Measurements from ENCODE around the gene EVPLL.
"Not testable (repeated sequence)": the region's sequence is repeated elsewhere in the genome, so short reads cannot be mapped to it uniquely, and the experiment has no call there.

EVPLL gene

DNA sequence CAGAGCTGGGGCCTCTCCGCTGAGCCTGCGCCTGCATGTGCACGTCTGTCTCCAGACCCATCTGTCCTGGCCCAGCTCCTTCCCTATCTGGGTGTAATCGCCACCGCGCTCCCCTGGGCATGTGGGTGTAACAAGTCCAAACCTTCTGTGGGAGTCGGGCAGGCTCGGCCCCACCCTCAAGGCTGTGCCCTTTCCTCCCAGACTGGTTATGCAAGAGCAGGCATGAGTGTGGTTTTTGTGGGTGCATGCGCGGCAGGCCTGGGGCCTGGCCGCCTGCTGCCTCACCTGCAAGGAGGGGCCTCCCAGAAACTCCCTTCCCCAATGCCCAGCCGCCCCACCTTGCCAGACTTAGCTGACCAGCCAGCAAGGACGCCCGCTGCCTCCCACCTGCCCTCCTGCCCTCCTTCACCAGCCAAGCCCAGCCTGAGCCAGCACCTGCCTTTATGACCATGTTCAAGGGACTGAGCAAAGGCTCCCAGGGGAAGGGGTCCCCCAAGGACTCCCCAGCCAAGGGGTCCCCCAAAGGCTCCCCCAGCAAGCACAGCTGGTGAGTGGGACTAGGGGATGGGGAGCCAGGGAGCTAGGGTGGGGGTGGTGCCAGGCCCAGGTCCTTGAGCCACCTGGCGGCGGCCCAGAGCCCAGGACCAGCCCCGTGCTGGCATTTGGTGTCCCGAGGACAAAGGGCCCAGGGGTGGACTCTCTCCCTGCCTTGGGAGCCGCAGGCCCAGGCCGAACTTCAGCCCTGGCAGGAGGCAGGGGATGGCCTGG, at the start of gene EVPLL:
TSS of gene EVPLL (plus strand) at position 342 of the 768 bp plus-strand sequence. CDS start 3,160 bp downstream, outside the sequence.
- TF ChIP-seq, protein P1, sequence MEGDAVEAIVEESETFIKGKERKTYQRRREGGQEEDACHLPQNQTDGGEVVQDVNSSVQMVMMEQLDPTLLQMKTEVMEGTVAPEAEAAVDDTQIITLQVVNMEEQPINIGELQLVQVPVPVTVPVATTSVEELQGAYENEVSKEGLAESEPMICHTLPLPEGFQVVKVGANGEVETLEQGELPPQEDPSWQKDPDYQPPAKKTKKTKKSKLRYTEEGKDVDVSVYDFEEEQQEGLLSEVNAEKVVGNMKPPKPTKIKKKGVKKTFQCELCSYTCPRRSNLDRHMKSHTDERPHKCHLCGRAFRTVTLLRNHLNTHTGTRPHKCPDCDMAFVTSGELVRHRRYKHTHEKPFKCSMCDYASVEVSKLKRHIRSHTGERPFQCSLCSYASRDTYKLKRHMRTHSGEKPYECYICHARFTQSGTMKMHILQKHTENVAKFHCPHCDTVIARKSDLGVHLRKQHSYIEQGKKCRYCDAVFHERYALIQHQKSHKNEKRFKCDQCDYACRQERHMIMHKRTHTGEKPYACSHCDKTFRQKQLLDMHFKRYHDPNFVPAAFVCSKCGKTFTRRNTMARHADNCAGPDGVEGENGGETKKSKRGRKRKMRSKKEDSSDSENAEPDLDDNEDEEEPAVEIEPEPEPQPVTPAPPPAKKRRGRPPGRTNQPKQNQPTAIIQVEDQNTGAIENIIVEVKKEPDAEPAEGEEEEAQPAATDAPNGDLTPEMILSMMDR (IDR thresholded peaks at IDR 0.05; ENCODE audit: insufficient read depth, low read depth, low read length, missing control alignments), result no peak
- DNase-seq (ENCODE audit: low read depth), result no peak

DNA sequence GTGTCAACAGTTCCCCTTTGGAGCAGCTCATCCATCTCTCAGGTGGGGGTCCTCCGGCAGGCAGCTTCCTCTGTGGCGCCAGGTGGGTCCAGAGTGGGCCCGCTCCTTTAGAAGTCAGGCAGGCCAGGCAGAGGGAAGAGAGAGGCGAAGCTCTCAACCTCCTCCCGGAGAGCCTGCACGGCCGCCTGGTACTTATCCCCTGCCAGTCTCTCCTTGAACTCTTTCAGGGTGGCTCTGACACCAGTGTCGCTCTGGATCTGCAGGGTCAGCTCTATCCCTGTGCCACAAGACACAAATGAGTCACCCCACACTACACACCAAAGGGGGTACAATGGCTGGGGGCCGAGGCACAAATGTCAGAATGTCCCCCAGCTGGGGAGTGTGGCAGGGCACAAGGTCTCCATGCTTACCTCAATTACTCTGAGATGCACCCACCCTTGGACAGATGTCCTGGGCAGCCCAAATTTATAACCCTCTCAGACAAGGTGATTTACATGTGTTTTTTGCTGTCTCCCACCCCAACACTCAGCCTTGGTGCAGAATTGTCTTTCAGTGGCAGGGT, 48.9 kb upstream of the EVPLL start:
- no peak for DNase-seq (ENCODE audit: low read depth)
- no peak overlapping the region for H3K4me3 ChIP-seq (ENCODE audit: low read depth, low read length)
- TF ChIP-seq, protein P1 (IDR thresholded peaks at IDR 0.05; ENCODE audit: insufficient read depth, low read depth, low read length, missing control alignments), result no peak

More for the DNA sequence above, at the start of gene EVPLL:
- no peak within 1 kb of the TSS for H3K4me3 ChIP-seq (ENCODE audit: low read depth, low read length)

DNA sequence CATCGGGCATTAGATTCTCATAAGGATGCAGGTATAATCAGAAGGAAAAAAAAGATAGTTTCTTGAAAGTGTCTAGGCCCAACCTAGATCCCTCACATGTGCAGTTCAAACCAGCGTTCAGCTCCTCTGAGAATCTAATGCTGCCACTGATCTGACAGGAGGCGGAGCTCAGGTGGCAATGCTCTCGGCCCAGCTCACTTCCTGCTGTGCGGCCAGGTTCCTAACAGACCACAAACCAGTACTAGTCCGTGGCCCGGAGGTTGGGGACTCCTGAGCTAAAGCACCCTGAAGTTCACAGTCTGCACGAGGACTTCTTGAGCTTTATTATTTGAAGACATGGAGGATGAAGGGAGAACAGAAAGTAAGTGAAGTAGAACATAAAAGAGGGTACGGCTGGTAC, 45.7 kb upstream of the EVPLL start:
- H3K4me3 ChIP-seq (ENCODE audit: low read depth, low read length), result no peak overlapping the region
- no peak for DNase-seq (ENCODE audit: low read depth)
- TF ChIP-seq, protein P1 (IDR thresholded peaks at IDR 0.05; ENCODE audit: insufficient read depth, low read depth, low read length, missing control alignments), result no peak

DNA sequence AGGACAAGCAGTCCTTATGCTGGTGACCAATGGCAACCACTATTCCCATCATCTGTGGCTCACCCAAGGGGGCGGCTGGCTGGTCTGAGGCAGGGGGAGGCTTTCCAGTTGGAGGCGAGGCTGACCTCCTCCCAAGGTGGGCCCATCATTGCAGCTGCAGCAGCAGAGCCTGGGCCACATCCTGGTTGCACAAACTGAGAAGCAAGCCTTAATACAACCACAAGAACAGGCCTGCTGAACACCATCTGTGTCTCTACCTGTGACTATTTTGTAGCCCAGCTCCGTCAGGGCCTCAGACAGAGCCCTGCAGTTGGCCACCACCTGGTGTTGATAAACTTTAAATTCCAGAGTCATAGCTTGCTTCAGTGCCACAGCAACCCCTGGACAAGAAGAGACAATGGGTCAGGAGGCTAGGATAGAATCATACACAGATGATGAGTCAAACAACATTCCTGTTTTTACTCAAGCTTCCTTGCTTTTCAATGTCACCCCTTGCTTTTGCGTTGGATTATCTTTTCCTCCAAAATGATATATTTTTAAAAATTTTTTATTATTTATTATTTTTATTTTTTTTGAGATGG, 44.6 kb upstream of the EVPLL start:
- DNase-seq (ENCODE audit: low read depth), result no peak
- TF ChIP-seq, protein P1 (IDR thresholded peaks at IDR 0.05; ENCODE audit: insufficient read depth, low read depth, low read length, missing control alignments), result no peak
- H3K4me3 ChIP-seq (ENCODE audit: low read depth, low read length), result no peak overlapping the region

DNA sequence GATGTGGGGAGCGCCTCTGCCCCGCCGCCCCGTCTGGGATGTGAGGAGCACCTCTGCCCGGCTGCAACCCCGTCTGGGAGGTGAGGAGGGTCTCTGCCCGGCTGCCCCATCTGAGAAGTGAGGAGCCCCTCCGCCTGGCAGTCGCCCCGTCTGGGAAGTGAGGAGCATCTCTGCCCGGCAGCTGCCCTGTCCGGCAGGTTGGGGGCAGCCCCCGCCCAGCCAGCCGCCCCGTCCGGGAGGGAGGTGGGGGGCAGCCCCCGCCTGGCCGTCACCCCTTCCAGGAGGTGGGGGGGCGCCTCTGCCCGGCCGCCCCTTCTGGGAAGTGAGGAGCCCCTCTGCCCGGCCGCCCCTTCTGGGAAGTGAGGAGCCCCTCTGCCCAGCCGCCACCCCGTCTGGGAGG, 39.4 kb upstream of the EVPLL start:
- H3K4me3 ChIP-seq (ENCODE audit: low read depth, low read length); DNase-seq (ENCODE audit: low read depth): not testable (repeated sequence)

DNA sequence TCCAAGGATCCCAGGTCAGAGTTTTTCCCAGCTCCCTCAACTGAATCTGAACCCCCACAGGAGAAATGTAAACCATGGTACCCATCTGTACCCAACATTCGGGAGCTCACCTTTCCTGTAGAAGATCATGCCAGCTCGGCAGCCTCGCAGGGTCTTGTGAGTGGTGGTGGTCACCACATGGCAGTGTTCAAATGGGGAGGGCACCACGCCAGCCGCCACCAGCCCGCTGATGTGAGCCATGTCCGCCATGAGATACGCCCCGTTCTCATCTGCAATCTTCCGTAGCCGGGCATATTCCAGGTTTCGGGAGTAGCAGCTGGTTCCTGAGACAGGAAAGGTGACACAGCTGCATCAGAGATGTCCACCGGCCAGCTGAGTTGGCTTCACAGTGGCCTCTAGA, 37.6 kb upstream of the EVPLL start:
- TF ChIP-seq, protein P1 (IDR thresholded peaks at IDR 0.05; ENCODE audit: insufficient read depth, low read depth, low read length, missing control alignments), result no peak
- no peak overlapping the region for H3K4me3 ChIP-seq (ENCODE audit: low read depth, low read length)
- DNase-seq (ENCODE audit: low read depth), result no peak

DNA sequence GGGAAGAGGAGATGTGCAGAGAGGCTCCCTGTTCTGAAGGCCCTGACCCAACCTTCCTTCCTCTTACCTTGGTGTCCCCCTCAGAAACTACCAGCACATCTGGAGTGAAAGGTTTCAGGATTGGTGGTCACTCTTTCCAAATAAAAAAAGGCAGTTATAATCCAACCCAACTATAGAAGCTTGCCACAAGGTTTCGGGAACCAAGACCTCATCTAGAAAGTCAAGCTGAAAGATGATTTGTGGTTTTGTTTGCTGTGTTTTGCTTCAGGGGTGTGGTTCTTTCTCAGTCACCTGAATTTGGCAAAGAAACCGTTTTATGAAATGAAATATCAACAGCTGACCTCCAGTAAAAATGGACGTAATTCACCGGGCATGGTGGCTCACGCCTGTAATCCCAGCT, 33.6 kb upstream of the EVPLL start:
- peak; percentile 55 for DNase-seq (ENCODE audit: low read depth)
- TF ChIP-seq, protein P1 (IDR thresholded peaks at IDR 0.05; ENCODE audit: insufficient read depth, low read depth, low read length, missing control alignments), result no peak
- H3K4me3 ChIP-seq (ENCODE audit: low read depth, low read length), result no peak overlapping the region
